GM21825 (cell line): ENCODE results near the gene URI1.

Experiments
- ATAC-seq: cut with Tn5 transposase; IDR thresholded peaks from one replicate; pipeline ENCODE4 v1.9.1; 2021; ENCODE audit warnings: mild to moderate bottlenecking, moderate library complexity; ENCODE audit not compliant: unreplicated experiment

The URI1 gene

GRCh38 chr19:30053558-30053957 is 111.5 kb downstream of the URI1 start:
- no peak for ATAC-seq

- ATAC-seq: no peak
Measured at GRCh38 chr19:30054210-30054609, 112.2 kb downstream of the URI1 start.

- no peak for ATAC-seq
Measured at GRCh38 chr19:30056580-30056979, 114.5 kb downstream of the URI1 start.

- ATAC-seq: no peak
Measured at GRCh38 chr19:30059741-30060457, 117.9 kb downstream of the URI1 start.

- no peak for ATAC-seq
Measured at GRCh38 chr19:30060531-30061222, 118.6 kb downstream of the URI1 start.

- no peak for ATAC-seq
Measured at GRCh38 chr19:30061223-30062064, 119.4 kb downstream of the URI1 start.

GRCh38 chr19:30062065-30062906 is 120.2 kb downstream of the URI1 start:
- no peak for ATAC-seq

GRCh38 chr19:30062907-30063649 is 121.0 kb downstream of the URI1 start:
- ATAC-seq: no peak

- ATAC-seq: no peak
Measured at GRCh38 chr19:30063650-30064347, 121.8 kb downstream of the URI1 start.

- no peak for ATAC-seq
Measured at GRCh38 chr19:30064348-30064699, 122.3 kb downstream of the URI1 start.

GRCh38 chr19:30064771-30065494 is 122.9 kb downstream of the URI1 start:
- ATAC-seq: no peak

GRCh38 chr19:30065680-30066606 is 123.9 kb downstream of the URI1 start:
- ATAC-seq: no peak
